ENCODE results near the gene STIP1.

Gene STIP1

GRCh38 chr11:64223001-64223651, 37.2 kb downstream of the STIP1 start:
- no peak for DNase-seq (ENCODE audit: low read depth)

DNA sequence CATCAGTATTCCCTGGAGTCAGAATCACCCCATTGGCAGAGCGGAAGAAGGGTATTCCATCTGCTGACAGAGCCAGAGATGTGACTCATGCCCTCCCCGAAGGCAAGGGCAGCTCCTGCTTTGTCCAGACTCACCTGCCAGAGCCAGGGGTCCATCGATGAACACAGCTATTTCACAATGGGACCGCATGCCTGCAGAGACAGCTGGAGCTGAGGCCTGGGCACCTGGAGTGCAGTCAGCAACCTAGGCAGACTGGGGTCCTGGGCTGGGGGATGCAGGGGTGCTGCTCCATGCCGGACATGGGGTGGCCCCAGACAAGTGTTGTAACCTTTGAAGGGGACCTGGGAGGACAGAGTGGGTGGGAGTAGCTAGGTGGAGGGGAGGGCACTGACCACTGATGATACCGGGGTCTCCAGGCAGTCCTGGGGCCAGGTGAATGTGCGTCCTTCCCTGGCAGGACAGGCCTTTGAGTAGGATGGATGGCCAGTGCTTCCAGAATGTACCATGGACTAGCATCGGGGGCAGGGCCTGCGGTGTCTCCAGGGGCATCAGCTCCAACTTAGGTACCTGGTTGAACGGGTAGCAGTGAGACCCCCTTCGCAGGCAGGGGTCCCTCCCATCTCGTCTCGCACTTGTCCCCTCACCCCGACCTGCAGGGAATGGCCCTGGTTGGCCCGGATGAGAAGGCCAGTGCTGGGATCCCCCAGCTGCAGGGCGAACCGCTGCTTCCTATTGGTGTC, 38.4 kb downstream of the STIP1 start:
- no peak for DNase-seq (ENCODE audit: low read depth)

DNA sequence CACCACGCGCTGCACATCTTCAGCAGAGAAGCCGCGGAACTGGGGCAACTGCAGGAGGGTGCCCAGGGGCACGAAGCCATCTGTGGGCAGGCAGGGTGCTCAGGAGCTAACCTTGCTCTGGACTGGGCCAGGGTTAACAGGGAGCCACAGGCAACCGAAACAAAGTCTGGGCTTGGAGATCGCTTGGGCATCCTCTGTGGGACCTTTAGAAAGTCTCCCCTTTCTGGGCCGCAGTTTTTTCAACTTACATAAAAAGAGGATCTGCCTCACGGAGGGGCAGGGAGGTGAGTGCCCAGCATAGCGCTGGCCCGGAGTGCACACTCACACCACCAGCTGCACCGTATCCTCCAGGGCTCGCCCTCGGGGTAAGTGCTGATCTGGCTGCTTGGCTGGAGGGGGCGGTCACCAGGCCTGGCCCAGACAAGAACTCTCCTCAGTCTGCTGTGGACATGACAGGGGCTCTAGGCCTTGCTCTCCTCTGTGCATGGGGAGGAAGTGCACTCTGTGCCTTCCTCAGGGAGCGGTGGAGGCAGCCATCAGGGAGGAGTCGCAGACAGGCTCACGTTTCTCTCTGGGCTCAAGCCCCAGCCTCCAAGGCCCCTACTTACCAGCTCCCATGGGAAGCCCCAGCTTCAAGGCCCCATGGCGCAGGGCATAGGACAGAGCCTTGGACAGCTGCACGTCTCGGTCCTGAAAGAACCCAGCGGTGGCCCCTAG, 39.1 kb downstream of the STIP1 start:
- DNase-seq (ENCODE audit: low read depth): no peak

- peak; percentile 58 for DNase-seq (ENCODE audit: low read depth)
Measured at GRCh38 chr11:64225608-64226506, 39.9 kb downstream of the STIP1 start, which contains the start of the genes NUDT22 and TRPT1. TSS of gene NUDT22 (plus strand) at chr11:64226274. CDS start at chr11:64226653, 379 bp downstream. TSS of gene TRPT1 (minus strand) at chr11:64226186. CDS start at chr11:64225860, 326 bp downstream.

- DNase-seq (ENCODE audit: low read depth): no peak
Measured at GRCh38 chr11:64226507-64227051, 40.6 kb downstream of the STIP1 start.

DNA sequence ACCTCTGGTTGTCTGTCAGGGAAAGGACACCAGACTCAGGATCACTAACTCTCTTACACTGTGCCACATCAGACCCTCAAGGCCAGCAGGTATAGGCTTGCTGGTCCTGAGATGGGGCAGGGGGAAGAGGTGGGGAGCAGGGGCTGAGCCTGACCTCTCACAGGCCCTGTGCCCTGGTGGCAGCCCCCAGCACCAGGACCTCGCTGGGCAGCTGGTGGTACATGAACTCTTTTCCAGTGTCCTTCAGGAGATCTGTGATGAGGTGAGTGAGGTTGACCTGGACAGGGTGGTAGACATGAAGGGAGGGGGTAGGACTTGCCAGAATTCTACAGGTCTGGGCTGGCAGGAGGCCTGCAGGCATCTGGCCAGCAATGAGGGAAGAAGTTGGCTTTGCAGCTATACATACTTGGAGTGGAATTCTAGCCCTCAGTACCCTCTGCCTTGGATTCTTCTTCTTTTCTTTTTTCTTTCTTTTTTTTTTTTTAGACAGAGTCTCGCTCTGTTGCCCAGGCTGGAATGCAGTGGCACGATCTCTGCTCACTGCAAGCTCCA, 41.5 kb downstream of the STIP1 start:
- DNase-seq (ENCODE audit: low read depth): no peak

GRCh38 chr11:64229090-64229743, 43.2 kb downstream of the STIP1 start:
- no peak for DNase-seq (ENCODE audit: low read depth)

DNA sequence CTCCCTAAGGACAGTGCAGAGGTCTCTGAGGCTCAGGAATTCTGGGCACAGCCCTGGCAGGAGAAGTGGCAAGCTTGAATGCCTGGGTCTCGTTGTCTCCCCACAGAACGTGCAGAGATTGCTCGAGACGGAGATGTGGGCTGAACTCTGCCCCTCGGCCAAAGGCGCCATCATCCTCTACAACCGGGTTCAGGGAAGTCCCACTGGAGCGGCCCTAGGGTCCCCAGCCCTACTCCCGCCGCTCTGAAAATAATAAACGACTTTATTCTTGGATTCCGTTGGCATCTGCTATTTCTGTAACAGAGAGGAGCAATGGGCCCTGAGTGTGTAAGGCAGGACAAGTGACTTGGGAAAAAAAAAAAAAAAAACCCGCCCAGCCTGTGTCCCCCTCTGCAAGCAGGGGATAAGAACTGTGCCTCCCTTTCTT, 43.8 kb downstream of the STIP1 start:
- DNase-seq (ENCODE audit: low read depth): no peak

GRCh38 chr11:64230171-64230984, 44.4 kb downstream of the STIP1 start, which contains the start of gene DNAJC4:
TSS of gene DNAJC4 (plus strand) at chr11:64230548. CDS start at chr11:64230855, 307 bp downstream.
- DNase-seq (ENCODE audit: low read depth): peak; percentile 84

DNA sequence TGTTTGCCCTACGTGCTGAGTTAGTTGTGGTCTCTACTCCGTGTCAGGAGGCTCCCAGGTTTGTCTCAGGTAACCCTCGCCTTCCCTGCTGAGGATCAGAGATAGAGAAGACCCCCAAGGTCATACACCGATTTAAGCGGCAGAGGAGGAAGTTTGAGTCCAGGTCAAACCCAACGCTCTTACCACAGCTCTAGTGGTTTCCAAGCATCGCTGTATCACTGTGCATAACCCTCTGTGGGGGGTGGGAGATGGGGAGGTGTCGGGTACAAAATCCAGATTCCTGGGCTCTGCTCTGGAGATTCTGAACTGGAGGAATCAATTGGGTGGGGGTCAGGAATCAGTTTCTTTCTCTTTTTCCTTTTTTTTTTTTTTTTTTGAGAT, 45.0 kb downstream of the STIP1 start:
- DNase-seq (ENCODE audit: low read depth): no peak

- DNase-seq (ENCODE audit: low read depth): no peak
Measured at GRCh38 chr11:64231546-64231945, 45.6 kb downstream of the STIP1 start.

- no peak for DNase-seq (ENCODE audit: low read depth)
Measured at GRCh38 chr11:64232182-64232966, 46.4 kb downstream of the STIP1 start.

DNA sequence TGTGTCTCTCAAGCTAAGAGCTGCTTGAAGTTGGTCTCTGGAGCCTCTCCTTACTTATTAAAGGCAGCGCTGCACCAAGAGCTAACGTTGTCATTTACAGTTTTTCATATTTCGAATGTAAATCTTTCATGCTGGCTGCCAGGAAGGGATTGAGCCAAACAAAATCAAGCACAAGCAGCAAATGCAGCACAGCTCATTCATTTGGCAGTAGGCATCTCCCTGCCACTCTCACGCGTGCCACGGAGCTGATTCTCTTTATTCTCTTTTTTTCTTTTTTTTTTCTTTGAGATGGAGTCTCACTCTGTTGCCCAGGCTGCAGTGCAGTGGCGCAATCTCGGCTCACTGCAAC, 47.0 kb downstream of the STIP1 start:
- no peak for DNase-seq (ENCODE audit: low read depth)

DNA sequence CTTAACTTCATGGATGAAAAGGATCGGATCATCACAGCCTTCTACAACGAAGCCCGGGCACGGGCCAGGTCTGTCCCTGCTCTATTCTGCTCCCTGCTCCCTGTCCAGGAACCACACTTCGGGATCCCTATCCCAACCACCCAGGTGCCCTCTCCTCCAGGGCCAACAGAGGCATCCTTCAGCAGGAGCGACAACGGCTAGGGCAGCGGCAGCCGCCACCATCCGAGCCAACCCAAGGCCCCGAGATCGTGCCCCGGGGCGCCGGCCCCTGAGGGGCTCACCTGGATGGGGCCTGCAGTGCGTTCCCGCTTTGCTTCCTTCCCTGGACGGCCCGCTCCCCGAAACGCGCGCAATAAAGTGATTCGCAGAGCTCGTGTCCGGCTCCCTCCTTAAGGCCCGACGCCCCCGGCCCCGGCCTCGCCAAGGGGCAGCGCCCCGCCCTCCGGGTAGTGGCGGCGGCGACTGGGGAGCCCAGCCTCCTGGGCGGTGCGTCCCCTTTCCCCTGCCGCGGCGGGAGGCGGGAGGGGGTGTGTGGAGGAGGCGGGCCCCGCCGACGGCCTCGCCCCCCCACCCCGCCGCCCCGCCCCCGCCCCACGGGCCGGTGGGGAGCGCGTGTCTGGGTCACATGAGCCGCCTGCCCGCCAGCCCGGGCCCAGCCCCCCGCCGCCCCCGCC, 48.1 kb downstream of the STIP1 start, which contains the start of gene VEGFB:
Gene VEGFB (plus strand): TSS at position 672 of the 674 bp plus-strand sequence. CDS start 250 bp downstream, outside the sequence.
- DNase-seq (ENCODE audit: low read depth): no peak

DNA sequence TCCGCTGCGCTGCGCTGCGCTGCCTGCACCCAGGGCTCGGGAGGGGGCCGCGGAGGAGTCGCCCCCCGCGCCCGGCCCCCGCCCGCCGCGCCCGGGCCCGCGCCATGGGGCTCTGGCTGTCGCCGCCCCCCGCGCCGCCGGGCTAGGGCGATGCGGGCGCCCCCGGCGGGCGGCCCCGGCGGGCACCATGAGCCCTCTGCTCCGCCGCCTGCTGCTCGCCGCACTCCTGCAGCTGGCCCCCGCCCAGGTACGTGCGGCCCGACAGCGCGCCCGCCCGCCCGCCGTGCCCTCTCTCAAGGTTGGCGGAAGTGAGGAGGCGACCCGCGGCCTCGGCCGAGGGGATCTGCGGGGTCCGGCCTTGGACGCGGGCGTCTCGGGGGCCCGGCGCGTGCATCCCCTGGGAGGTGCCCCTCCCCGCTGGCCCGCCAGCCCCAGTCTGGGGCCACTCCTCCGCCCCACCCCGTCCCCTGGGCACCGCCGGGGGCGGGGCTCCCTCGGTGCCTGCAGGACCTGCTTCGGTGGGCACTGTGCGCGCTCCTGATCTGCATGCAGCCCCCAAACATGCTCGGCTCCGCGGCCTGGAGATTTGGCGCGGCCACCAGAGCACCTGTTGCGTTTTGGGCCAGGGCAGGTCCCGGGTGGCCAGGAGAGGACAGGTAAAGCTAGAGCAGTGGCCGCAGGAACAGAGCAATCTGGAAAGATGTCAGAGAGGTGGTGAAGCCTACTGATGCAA, 48.8 kb downstream of the STIP1 start:
- no peak for DNase-seq (ENCODE audit: low read depth)

DNA sequence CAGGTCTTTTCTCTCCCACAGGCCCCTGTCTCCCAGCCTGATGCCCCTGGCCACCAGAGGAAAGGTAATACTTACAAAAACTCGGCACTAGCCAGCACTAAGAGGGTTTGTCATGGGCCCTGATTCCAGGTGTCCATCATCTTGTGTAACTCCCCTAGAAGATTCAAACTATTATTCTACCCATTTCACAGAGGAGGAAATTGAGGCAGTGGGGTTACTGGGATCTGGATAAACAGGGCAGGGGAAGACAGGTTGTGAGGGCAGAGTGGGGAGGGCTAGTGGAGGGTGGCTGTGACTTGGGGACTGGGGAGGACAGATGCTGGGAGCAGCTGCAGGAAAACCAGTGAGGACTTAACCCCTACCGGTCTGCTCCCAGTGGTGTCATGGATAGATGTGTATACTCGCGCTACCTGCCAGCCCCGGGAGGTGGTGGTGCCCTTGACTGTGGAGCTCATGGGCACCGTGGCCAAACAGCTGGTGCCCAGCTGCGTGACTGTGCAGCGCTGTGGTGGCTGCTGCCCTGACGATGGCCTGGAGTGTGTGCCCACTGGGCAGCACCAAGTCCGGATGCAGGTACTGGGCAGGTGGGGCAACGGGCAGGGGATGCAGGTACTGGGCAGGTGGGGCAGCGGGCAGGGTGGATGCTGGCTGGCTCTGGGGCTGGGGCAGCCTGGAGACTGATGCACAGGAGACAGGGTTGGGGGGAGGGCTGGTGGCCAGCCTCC, 49.6 kb downstream of the STIP1 start:
- DNase-seq (ENCODE audit: low read depth): no peak

GRCh38 chr11:64237484-64237951, 51.5 kb downstream of the STIP1 start:
- no peak for DNase-seq (ENCODE audit: low read depth)

Measured in amniotic epithelial cell (primary cell).